Testis (tissue), 3 donors: ENCODE data around the gene SGSM2. TPM values are rescaled to one million over a fixed set of nuclear protein-coding genes. Genes with fewer than 3 reads are reported as not detected.

ENCODE experiments used
- DNase-seq: peaks from one replicate; pipeline ENCODE4 v3.0.0-alpha.2; 2019
- H3K27ac ChIP-seq, 2 donors: fragments of 200-600 bp; sonication (generic); one replicate each; pipeline ENCODE4 v1.5.1; 2019
- H3K27me3 ChIP-seq: fragments of 200-600 bp; sonication (generic); one replicate; pipeline ENCODE4 v1.5.1; 2019
- H3K36me3 ChIP-seq: fragments of 200-600 bp; sonication (generic); one replicate; pipeline ENCODE4 v1.5.1; 2017; ENCODE audit warnings: low read depth; ENCODE audit errors: missing control alignments
- H3K4me1 ChIP-seq: fragments of 200-600 bp; sonication (generic); one replicate; pipeline ENCODE4 v1.5.1; 2019
- H3K4me3 ChIP-seq, 2 donors: fragments of 200-600 bp; sonication (generic); one replicate each; pipeline ENCODE4 v1.5.1; 2017 to 2019
- H3K9me3 ChIP-seq: fragments of 200-600 bp; sonication (generic); one replicate; pipeline ENCODE4 v1.5.1; 2017
- CTCF ChIP-seq, 3 experiments: fragments of 450-650 bp in 2 of 3; fragments of 200-600 bp in 1 of 3; sonication (generic) in 1 of 3; IDR thresholded peaks; one replicate each; pipeline ENCODE4 v1.5.1; 2016 to 2019; ENCODE audit warnings: antibody characterized with exemption in 3 of 3, mild to moderate bottlenecking in 2 of 3, moderate library complexity in 1 of 3
- POLR2A ChIP-seq: fragments of 450-650 bp; IDR thresholded peaks from one replicate; pipeline ENCODE4 v1.6.1; 2017; ENCODE audit warnings: antibody characterized with exemption, mild to moderate bottlenecking, moderate library complexity
- WGBS, 2 donors: methylation state at CpG; one replicate each; pipeline ENCODE4 v1.1.5; 2018; 5-methylcytosine and 5-hydroxymethylcytosine counted together
- intact Hi-C: fragments of 100-400 bp; cut with DNase I; formaldehyde crosslinking; loops from one replicate; pipeline ENCODE4 v1.15.1; 2023; ENCODE audit warnings: low total_unique reads
- polyA plus RNA-seq: library from polyadenylated mRNA; stranded (reverse); fragments of 350-450 nt; fragmentation: Illumina TruSeq; extraction: RNeasy Lipid Tissue Mini Kit (QIAGEN cat#74804); gene quantifications from one replicate; pipeline ENCODE4 v1.2.3, GENCODE V29; 2014; ENCODE audit warnings: low read depth, low replicate concordance; ENCODE audit not compliant: insufficient read depth
- total RNA-seq, 2 donors: library from RNA; depleted of rRNA; stranded (reverse); fragments of >200 nt; gene quantifications; one replicate each; pipeline ENCODE4 v1.2.3, GENCODE V29; 2016

The SGSM2 gene
- total and polyA plus RNA-seq, 3 donors from 2014 or later, result 54.1 to 88.9 (median 80.5) TPM

DNA sequence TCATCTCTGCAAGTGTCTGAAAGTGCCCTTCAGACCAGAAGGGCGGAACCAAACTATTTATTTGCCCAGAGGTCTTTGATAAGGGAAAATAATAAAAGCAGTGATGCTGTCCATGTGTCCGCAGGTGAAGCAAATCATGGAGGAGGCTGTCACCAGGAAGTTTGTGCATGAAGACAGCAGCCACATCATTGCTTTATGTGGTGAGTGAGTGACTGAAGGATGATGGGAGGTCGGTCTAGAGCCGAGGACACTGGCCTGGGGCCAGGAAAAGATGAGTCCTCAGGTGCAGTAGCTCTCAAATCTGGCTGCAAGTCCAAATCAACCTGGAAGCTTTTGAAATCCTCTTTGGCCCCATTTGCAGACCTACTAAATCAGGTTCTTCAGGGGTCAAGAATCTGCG is 6.1 kb downstream of the SGSM2 start:
- H3K27ac ChIP-seq, result no peak overlapping the region
- no peak for TF ChIP-seq POLR2A
- no peak for TF ChIP-seq CTCF (IDR thresholded peaks at IDR 0.05)
- DNase-seq, result no peak
- H3K27me3 ChIP-seq, result no peaks in the 10 kb centered on the region
- H3K4me1 ChIP-seq, result peaks cover 7% of the 10 kb centered on the region
- H3K9me3 ChIP-seq, result no peaks in the 10 kb centered on the region
- whole genome bisulfite sequencing, 2 donors, result 76 to 81% methylated on average over 5 of the region's 5 CpGs
- H3K36me3 ChIP-seq, result no peaks in the 10 kb centered on the region
- intact Hi-C loops, result no loop called here
- H3K4me3 ChIP-seq, result no peak overlapping the region

DNA sequence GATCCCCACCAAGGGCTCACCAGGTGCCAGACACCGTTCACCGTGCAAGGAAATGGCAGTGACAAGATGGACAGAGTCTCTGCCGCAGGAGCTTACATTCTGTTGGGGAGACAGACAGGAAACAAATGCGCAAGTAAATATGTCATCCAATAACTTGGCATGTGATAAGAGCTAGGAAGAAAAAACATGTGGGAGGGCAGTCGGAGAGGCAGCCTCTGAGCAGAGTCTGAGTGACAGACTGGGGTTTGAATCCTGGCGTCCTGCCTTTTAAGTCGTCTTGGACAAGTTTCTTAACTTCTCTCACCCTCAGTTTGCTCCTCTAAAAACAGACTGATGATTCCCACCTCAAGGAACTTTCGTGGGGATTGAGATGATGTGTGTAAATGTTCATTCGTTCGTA is 7.2 kb downstream of the SGSM2 start:
- no peak overlapping the region for H3K27ac ChIP-seq
- no peaks in the 10 kb centered on the region for H3K9me3 ChIP-seq
- H3K4me3 ChIP-seq, result no peak overlapping the region
- no peak for DNase-seq
- H3K36me3 ChIP-seq, result no peaks in the 10 kb centered on the region
- 83 to 85% methylated on average over 10 of the region's 10 CpGs for WGBS, 2 donors
- intact Hi-C loops, result no loop called here
- no peak for TF ChIP-seq CTCF (IDR thresholded peaks at IDR 0.05)
- no peak for TF ChIP-seq POLR2A
- H3K27me3 ChIP-seq, result no peaks in the 10 kb centered on the region
- peaks cover 6% of the 10 kb centered on the region for H3K4me1 ChIP-seq

GRCh38 chr17:2346475-2346874 is 9.2 kb downstream of the SGSM2 start:
- no peaks in the 10 kb centered on the region for H3K27me3 ChIP-seq
- H3K9me3 ChIP-seq, result no peaks in the 10 kb centered on the region
- 91 to 97% methylated on average over 7 to 8 of the region's 8 CpGs for WGBS, 2 donors
- peaks cover 6% of the 10 kb centered on the region for H3K4me1 ChIP-seq
- TF ChIP-seq CTCF (IDR thresholded peaks at IDR 0.05) (no peak), POLR2A (no peak)
- no peaks in the 10 kb centered on the region for H3K36me3 ChIP-seq
- no peak for DNase-seq
- H3K27ac ChIP-seq, result no peak overlapping the region
- intact Hi-C loops, result no loop called here
- H3K4me3 ChIP-seq, result no peak overlapping the region

- TF ChIP-seq CTCF (IDR thresholded peaks at IDR 0.05), result no peak
- TF ChIP-seq POLR2A, result no peak
- no peak for DNase-seq
- intact Hi-C loops, result no loop called here
Observed at GRCh38 chr17:2347805-2348685, 10.7 kb downstream of the SGSM2 start.

DNA sequence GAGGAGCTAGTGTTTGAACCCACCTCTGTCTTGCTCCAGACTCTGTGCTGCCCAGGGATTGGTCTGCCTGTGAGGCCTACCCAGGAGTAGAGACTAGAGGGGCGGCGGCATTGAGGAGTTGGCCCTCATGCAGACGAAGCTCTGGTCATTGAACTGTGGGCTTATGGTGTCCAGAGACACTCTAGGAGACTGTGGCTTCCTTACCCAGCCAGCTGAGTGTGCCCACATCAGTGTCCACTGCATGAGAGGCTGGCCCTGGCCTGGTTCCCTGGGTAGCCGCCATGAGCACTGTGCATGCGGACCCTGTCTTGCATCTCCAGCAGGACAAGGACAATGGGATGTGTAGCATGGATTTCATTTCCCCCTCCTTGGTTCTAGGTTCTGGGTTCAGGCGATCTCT is 14.0 kb downstream of the SGSM2 start:
- H3K9me3 ChIP-seq, result no peaks in the 10 kb centered on the region
- intact Hi-C loops, result loop anchor here (5.0 kb wide), 1 partner anchor 299 kb away; no protein-coding TSS in a partner anchor
- no peak for DNase-seq
- H3K27me3 ChIP-seq, result no peaks in the 10 kb centered on the region
- H3K4me1 ChIP-seq, result peaks cover 6% of the 10 kb centered on the region
- no peaks in the 10 kb centered on the region for H3K36me3 ChIP-seq
- no peak overlapping the region for H3K4me3 ChIP-seq
- TF ChIP-seq POLR2A (no peak), CTCF (IDR thresholded peaks at IDR 0.05) (no peak)
- H3K27ac ChIP-seq, result no peak overlapping the region
- 96 to 97% methylated on average over 6 of the region's 6 CpGs for WGBS, 2 donors

More at GRCh38 chr17:2347805-2348685, 10.7 kb downstream of the SGSM2 start:
- Histone ChIP-seq H3K4me3 (no peak overlapping the region), H3K27me3 (no peaks in the 10 kb centered on the region), H3K36me3 (no peaks in the 10 kb centered on the region), H3K9me3 (no peaks in the 10 kb centered on the region), H3K4me1 (peaks cover 6% of the 10 kb centered on the region), H3K27ac (no peak overlapping the region)
- 61 to 64% methylated on average over 11 of the region's 11 CpGs for WGBS, 2 donors
